Stimulated activated CD8-positive, alpha-beta memory T cell treated with anti-CD3 and anti-CD28 coated beads, Interleukin-12 subunit alpha, Interleukin-12 subunit beta, amount 100 ng/mL, for 24 hours (primary cell): ENCODE data around the gene C1QTNF3.
"Not testable (repeated sequence)": the region's sequence is repeated elsewhere in the genome, so short reads cannot be mapped to it uniquely, and the experiment has no call there.

ENCODE experiments used
- DNase-seq: peaks from one replicate; pipeline ENCODE4 v3.0.0-alpha.2; 2020; ENCODE audit errors: extremely low read depth

The C1QTNF3 gene

GRCh38 chr5:34022121-34022705 is 20.8 kb downstream of the C1QTNF3 start:
- DNase-seq = no peak

DNA sequence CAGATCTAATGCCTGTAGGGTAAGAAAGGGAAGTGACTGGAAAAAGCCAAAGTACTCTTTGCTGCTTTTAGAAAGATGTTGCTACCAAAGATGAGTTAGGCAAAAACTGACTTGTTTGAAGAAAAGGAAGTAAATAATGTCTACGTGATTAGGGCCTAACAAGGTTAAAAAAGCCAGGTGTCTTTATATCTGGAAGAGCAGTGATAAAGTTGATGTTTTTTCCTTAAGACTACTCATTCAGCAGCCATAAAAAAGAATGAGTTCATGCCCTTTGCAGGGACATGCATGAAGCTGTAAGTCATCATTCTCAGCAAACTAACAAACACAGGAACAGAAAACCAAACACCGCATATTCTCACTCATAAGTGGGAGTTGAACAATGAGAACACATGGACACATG is 21.7 kb downstream of the C1QTNF3 start:
- DNase-seq = no peak

DNA sequence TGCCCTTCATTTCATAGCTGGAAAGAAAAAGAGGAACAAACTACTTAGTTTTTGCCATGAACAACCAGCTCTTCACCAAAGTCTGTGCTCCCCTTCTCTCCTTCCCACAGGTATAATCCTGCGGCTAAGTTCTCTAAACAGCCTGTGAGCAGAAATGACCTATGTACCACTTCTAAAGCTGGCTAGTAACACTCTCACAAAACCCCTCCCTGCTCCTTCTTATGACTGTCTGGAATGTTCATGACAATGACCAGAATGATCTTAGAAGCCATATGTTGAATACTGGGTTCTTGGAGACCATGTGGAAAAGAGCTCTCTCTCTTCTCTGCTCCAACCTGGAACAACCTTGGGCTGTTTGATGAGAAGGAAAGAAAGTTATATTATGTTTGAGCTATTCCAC is 22.3 kb downstream of the C1QTNF3 start:
- DNase-seq = no peak

- no peak for DNase-seq
These were observed 25.8 kb downstream of the C1QTNF3 start for GRCh38 chr5:34017254-34017653.

DNA sequence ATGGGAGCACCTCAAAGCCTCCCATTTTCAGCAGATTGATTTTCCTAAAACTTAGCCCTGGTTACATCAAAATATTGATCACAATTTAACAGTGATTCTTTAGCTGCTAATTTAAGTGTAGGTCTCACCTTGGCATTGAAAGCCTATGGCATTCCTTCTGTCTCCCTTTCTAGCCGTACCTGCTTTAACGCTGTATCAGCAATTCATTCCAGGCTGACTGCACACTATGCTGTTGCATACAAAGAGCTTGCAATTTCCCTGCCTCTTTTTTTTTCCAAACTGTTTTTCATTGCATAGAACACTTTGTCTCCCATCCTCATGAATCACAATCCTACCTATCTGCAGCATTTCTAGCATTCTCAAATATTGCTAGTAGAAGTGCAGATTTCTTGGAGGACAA is 26.3 kb downstream of the C1QTNF3 start:
- DNase-seq = no peak

- DNase-seq = no peak
These were observed 26.8 kb downstream of the C1QTNF3 start for GRCh38 chr5:34016222-34016621.

DNA sequence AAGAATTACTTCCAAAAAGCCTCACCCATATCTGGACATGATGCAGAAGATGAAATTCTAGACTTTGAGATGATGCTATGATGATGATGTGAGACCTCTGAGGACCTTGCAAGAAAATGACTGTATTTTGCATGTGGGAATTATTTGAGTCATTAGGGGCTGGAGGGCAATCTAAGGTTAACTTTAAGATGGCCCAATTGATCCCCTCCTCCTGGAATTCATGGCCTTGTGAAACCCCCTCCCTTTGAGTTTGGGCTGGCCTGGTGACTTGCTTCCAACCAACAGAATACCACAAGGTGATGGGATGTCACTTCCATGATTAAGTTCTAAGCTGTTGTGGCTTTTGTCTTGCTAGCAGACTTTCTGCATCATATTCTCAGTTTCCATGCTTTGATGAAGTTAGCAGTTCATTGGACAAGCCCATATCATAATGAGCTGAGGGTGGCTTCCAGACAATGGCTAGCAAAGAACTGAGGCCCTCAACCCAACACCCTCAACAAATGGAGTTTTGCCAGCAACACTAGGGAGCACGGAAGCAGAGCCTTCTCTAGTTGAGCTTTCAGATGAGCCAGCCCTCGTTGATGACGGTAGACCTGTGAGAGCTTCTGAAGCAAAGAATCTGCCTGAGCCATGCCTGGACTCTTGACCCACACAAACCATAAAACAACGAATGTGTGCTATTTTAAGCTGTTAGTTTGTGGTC is 27.7 kb downstream of the C1QTNF3 start:
- DNase-seq = no peak

GRCh38 chr5:34014626-34015025 is 28.4 kb downstream of the C1QTNF3 start:
- no peak for DNase-seq

DNA sequence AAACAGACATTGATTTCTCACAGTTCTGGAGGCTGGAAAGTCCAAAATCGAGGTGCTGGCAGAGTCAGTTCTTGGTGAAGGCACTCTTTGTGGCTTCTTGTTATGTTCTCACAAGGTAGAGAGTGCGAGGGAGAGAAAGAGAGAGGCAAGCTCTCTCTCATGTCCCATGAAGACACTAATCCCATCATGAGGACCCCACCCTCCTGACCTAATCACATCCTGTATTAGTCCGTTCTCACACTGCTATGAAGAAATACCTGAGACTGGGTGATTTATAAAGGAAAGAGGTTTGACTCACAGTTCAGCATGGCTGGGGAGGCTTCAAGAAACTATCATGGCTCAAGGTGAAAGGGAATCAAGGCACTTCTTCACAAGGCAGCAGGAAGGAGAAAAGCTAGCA is 29.5 kb downstream of the C1QTNF3 start:
- no peak for DNase-seq

- DNase-seq = no peak
These were observed 30.2 kb downstream of the C1QTNF3 start for GRCh38 chr5:34012791-34013190.

GRCh38 chr5:34011536-34011935 is 31.5 kb downstream of the C1QTNF3 start:
- DNase-seq = no peak

- DNase-seq = not testable (repeated sequence)
These were observed 32.9 kb downstream of the C1QTNF3 start for GRCh38 chr5:34010146-34010545.

- DNase-seq = no peak
These were observed 33.4 kb downstream of the C1QTNF3 start for GRCh38 chr5:34009610-34010009.

GRCh38 chr5:34008802-34009201 is 34.2 kb downstream of the C1QTNF3 start:
- no peak for DNase-seq

DNA sequence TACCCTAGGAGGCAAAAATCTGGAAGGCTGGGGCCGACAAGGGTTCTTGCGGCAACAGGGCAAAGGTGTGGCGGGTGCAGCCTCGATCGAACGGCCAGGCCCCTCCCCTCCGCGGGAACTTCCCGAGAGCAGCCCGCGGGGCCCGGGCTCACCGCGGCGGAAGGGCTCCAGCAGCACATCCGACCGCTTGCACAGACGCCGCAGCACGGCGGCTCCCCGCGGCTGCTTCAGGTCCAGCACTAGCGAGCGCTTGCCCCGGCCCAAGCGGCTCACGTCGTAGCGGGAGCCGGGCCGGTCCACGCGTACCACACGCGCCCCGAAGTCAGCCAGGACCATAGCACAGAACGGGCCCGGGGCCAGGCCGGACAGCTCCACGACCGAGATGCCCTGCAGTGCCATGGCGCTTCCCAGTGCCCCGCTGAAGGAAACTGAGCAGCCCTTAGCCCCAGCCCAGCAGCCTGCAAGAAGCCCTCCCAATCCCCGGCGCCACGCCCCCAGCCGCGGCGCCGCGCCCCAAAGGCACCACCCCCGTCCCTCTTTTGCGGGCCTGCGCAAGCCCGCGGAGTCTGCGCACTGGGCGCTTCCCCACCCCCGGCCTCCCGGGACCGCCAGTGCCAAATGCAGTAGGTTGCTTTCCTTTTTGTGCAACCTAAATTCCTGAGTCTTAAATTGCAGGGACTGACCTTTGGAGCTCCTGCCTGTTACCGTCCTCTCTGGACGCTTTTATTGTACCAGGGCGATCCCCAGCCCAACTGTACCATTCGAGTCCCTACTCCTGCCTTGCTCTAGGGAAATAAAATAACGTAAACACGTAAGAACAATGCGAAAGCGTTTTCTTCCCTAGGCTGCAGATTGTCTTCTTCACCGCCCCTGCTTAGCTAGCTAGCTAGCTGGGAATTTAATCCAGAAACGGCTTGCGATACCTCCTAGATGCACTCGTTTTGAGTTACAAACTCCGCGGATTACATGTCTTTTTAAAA is 35.1 kb downstream of the C1QTNF3 start, which contains the start of gene AMACR:
Gene AMACR (minus strand): TSS at position 430 of the 980 bp plus-strand sequence. CDS start 31 bp downstream, at position 399.
- DNase-seq = peak; percentile 75

DNA sequence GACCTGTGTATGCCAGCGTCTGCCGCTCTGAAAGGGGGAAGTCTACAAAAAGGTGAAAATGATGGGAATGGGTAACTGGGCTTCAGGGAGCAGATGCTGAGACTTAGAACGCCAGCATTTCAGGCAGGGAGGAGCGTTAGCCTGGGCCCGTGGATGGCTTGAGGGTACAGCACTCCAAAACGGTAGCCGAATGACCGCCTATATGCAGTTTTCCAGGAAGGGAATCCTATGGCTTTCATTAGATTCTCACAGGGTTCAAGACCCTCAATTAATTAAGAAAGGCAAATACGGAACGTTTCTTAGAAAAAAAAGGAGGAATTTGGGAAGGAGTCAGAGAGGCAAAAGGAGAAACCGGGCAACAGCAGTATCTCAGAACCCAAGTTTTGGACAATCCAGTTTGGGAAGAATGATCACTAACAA is 35.8 kb downstream of the C1QTNF3 start:
- DNase-seq = no peak

DNA sequence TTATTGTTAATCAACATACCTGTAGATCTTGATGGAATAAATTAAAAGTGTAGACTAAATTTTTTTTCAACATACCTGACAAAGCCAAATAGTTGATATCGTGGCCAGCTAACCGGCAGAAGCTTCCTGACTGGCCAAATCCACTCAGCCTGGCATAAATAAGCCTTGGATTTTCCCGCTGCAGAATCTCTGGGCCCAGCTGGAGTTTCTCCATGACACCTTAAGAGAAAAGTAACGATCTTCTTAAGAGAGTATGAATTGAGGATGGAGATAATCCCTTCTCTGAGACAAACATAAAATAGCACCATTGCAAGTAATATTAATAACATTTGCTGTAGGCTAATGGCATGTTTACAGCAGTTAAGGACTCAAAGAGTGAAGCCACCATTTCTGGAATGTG is 37.3 kb downstream of the C1QTNF3 start:
- no peak for DNase-seq

- DNase-seq = no peak
These were observed 37.8 kb downstream of the C1QTNF3 start for GRCh38 chr5:34005211-34005610.

DNA sequence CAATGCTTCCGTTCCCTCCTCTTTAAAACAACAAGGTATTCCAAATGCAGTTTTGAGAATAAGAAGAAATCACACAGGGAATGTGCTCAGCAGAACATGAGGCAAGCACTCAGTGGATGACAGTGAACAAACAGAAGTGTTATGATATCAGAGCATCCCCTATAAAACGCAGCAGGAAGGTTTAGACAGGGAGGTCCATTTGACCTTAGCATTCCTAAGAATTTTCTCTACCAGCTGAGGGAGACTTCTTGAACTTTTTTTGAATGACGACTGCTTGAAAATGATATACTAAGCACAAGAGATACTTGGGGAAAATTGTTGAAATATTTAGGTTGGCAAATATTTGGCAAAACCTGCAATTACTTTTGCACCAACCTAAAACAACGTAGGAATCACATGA is 39.1 kb downstream of the C1QTNF3 start:
- DNase-seq = no peak

DNA sequence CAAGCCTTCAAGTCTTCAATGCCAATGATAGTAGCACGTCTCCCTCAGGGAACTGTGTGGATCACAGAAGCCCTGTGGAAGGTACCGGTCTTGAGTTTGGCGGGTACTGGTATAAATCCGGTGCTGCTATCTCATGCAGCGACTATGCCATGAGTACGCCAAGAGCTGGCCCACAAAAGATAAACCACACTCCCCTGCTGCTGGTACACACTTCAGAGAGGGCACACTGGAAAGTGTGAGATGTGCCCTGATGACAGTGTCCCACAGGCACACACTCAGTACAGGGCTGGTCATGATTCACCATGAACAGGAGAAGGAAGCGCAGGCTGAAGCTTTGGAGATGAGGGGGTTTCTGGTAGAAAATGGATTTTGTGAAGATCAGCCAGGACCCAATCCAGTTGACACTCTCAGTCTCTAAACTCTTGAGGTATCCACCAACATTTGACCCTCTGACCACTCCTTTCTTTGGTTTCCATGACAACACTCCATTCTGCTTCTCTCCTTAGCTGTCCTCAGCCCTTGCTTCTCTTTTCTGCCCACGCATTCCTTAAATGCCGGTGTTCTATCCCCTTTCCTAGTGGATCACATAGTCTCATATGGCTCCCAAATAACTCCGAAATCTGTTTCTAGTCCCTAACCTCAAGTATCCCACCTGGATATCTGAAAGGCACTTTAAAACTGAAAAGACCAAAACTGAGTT is 40.2 kb downstream of the C1QTNF3 start:
- DNase-seq = no peak

DNA sequence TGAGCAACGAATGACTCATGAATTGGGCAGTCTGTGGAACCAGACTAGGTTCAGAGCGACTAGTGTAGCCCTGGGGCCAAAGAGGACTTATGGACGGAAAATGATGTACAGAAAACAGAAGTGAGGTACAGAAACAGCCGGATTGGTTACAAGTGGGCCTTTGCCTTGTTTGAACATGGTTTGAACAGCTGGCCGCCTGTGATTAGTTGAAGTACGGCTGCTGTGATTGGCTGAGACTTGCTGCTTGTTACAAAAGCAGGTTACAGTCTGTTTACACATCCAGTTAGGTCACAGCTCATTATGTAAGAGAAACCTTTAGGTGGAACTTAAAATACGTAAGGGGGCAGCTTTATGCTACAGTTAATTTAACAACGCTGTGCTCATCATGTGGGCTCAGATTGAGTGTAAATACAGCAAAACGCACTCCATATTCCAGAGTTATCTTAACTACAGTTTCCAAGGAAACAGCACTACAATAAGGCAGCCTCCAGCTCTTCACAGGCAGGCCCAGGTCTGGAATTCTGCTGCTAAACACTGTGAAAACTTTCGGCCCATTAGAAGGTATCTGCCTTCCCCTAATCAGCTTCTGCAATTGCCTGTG is 41.7 kb downstream of the C1QTNF3 start:
- no peak for DNase-seq
